Iris pigment epithelial cell (primary cell): Measurements from ENCODE around the gene RUVBL2.

Experiments
- DNase-seq: peaks from one replicate; pipeline ENCODE4 v3.0.0-alpha.2; 2011; ENCODE audit warnings: low read depth

RUVBL2 gene

GRCh38 chr19:48993175-48994034 is at the start of gene RUVBL2, which contains the start of gene GYS1:
Gene RUVBL2 (plus strand): TSS chr19:48993887. CDS start chr19:48993912, 25 bp downstream.
Gene GYS1 (minus strand): TSS chr19:48993309. CDS start chr19:48993112, 197 bp downstream.
- peak; percentile 99 for DNase-seq

- DNase-seq, result no peak
Measured at GRCh38 chr19:48945415-48945814, 48.3 kb upstream of the RUVBL2 start.

- no peak for DNase-seq
Measured at GRCh38 chr19:48945817-48946216, 47.9 kb upstream of the RUVBL2 start.

- no peak for DNase-seq
Measured at GRCh38 chr19:48946463-48947257, 47.0 kb upstream of the RUVBL2 start.

GRCh38 chr19:48947258-48947542 is 46.5 kb upstream of the RUVBL2 start:
- DNase-seq, result no peak

GRCh38 chr19:48950159-48950558 is 43.5 kb upstream of the RUVBL2 start:
- DNase-seq, result no peak

- DNase-seq, result no peak
Measured at GRCh38 chr19:48950830-48951519, 42.7 kb upstream of the RUVBL2 start.

- DNase-seq, result no peak
Measured at GRCh38 chr19:48953141-48953540, 40.5 kb upstream of the RUVBL2 start.

GRCh38 chr19:48953990-48954594 is 39.6 kb upstream of the RUVBL2 start:
- DNase-seq, result no peak

GRCh38 chr19:48954595-48955307 is 38.9 kb upstream of the RUVBL2 start, which contains the start of gene BAX:
Gene BAX (plus strand): TSS chr19:48954875. CDS start chr19:48954929, 54 bp downstream.
- DNase-seq, result peak; percentile 96

- DNase-seq, result no peak
Measured at GRCh38 chr19:48955308-48955958, 38.3 kb upstream of the RUVBL2 start.

GRCh38 chr19:48958006-48958405 is 35.7 kb upstream of the RUVBL2 start:
- no peak for DNase-seq

- DNase-seq, result no peak
Measured at GRCh38 chr19:48959341-48960239, 34.1 kb upstream of the RUVBL2 start.

- DNase-seq, result no peak
Measured at GRCh38 chr19:48961051-48961649, 32.5 kb upstream of the RUVBL2 start.

GRCh38 chr19:48961673-48962028 is 32.0 kb upstream of the RUVBL2 start:
- no peak for DNase-seq

GRCh38 chr19:48962029-48962848 is 31.4 kb upstream of the RUVBL2 start:
- peak; percentile 56 for DNase-seq

- no peak for DNase-seq
Measured at GRCh38 chr19:48962849-48963165, 30.9 kb upstream of the RUVBL2 start.

GRCh38 chr19:48963371-48964204 is 30.1 kb upstream of the RUVBL2 start:
- DNase-seq, result peak; percentile 74
